SK-N-SH (cell line): ENCODE measurements around the gene HAUS1.

Experiments used
- RFX5 ChIP-seq: IDR thresholded peaks from 2 replicates; pipeline ENCODE4 v1.6.1; 2012; ENCODE audit warnings: mild to moderate bottlenecking, improper control_type of control experiment, low read length
- TAF1 ChIP-seq: IDR thresholded peaks from 2 replicates; pipeline ENCODE4 v1.6.1; 2012; ENCODE audit warnings: low read depth, mild to moderate bottlenecking, low read length, moderate library complexity, borderline replicate concordance

DNA sequence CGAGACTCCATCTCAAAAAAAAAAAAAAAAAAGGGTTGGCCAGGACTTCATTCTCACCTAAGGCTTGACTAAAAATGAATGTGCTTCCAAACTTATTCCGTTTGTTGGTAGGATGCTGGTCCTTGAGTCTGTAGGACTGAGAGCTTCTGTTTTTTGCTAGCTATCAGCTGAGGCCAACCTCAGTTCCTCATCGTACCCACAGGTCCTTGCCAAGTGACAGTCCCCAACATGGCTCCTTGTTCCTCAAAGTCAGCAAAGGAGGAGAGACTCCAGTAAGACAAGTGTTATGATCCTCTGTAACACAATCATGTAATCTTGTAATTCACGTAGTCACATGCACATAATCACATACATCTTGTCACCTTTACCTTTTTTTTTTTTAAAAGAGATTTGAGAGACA is 37.0 kb downstream of the HAUS1 start:
- TF ChIP-seq TAF1: no peak
- TF ChIP-seq RFX5: no peak
